Liver (tissue), 9 donors: ENCODE measurements around the gene TMEM263. TPM values are rescaled to one million over a fixed set of nuclear protein-coding genes. Genes with fewer than 3 reads are reported as not detected.
"Not testable (repeated sequence)": the region's sequence is repeated elsewhere in the genome, so short reads cannot be mapped to it uniquely, and the experiment has no call there.

ENCODE experiments used
- DNase-seq: peaks from one replicate; pipeline ENCODE4 v3.0.0-alpha.2; 2017; ENCODE audit warnings: low spot score
- H3K27ac ChIP-seq, 2 donors: one replicate each; pipeline ENCODE4 v1.7.0; 2013; ENCODE audit warnings: inconsistent platforms in 2 of 2, low read length in 2 of 2, control low read depth in 1 of 2, low read depth in 1 of 2, mild to moderate bottlenecking in 1 of 2
- H3K27me3 ChIP-seq, 4 donors: one replicate each; pipeline versions ENCODE4 v1.6.1 to v1.7.0; 2013; ENCODE audit warnings: low read length in 3 of 4, inconsistent platforms in 1 of 4, mild to moderate bottlenecking in 1 of 4, moderate library complexity in 1 of 4; ENCODE audit not compliant: control insufficient read depth in 4 of 4, insufficient read depth in 4 of 4
- H3K36me3 ChIP-seq, 4 donors: one replicate each; pipeline versions ENCODE4 v1.6.1 to v1.7.0; 2013; ENCODE audit warnings: low read length in 3 of 4, mild to moderate bottlenecking in 3 of 4, low read depth in 1 of 4, moderate library complexity in 1 of 4; ENCODE audit not compliant: control insufficient read depth in 4 of 4, insufficient read depth in 3 of 4
- H3K4me1 ChIP-seq, 4 donors: one replicate each; pipeline versions ENCODE4 v1.6.1 to v1.7.0; 2013; ENCODE audit warnings: low read length in 3 of 4, mild to moderate bottlenecking in 3 of 4, moderate library complexity in 1 of 4; ENCODE audit not compliant: control insufficient read depth in 4 of 4, insufficient read depth in 4 of 4
- H3K4me3 ChIP-seq, 3 donors: one replicate each; pipeline versions ENCODE4 v1.6.1 to v1.7.0; 2013; ENCODE audit warnings: low read length in 3 of 3, control low read depth in 1 of 3, low read depth in 1 of 3, mild to moderate bottlenecking in 1 of 3
- H3K9ac ChIP-seq, 2 donors: one replicate each; pipeline ENCODE4 v1.7.0; 2013; ENCODE audit warnings: low read length in 2 of 2, mild to moderate bottlenecking in 2 of 2, moderate library complexity in 2 of 2, control low read depth in 1 of 2, low read depth in 1 of 2
- H3K9me3 ChIP-seq, 4 donors: one replicate each; pipeline versions ENCODE4 v1.6.1 to v1.7.0; 2013; ENCODE audit warnings: low read length in 3 of 4; ENCODE audit not compliant: control insufficient read depth in 4 of 4
- EGR1 ChIP-seq, 2 donors: IDR thresholded peaks; 2 replicates each; pipeline ENCODE4 v1.6.1; 2016 to 2018; ENCODE audit warnings: antibody characterized with exemption in 2 of 2, low read depth in 2 of 2
- FOXA1 ChIP-seq: IDR thresholded peaks from 2 replicates; pipeline ENCODE4 v1.6.1; 2016; ENCODE audit warnings: antibody characterized with exemption
- FOXA2 ChIP-seq: IDR thresholded peaks from 2 replicates; pipeline ENCODE4 v1.6.1; 2016; ENCODE audit warnings: antibody characterized with exemption
- GABPA ChIP-seq, 2 donors: IDR thresholded peaks in 1 of 2; conservative IDR thresholded peaks in 1 of 2; 2 replicates each; pipeline ENCODE4 v1.6.1; 2016; ENCODE audit warnings: antibody characterized with exemption in 2 of 2, mild to moderate bottlenecking in 1 of 2, moderate library complexity in 1 of 2
- HNF4A ChIP-seq, 2 donors: conservative IDR thresholded peaks; 2 replicates each; pipeline ENCODE4 v1.6.1; 2016; ENCODE audit warnings: antibody characterized with exemption in 2 of 2, mild to moderate bottlenecking in 2 of 2
- HNF4G ChIP-seq: IDR thresholded peaks from 2 replicates; pipeline ENCODE4 v1.6.1; 2016; ENCODE audit warnings: antibody characterized with exemption
- JUND ChIP-seq, 2 donors: IDR thresholded peaks; 2 replicates each; pipeline ENCODE4 v1.6.1; 2016; ENCODE audit warnings: antibody characterized with exemption in 2 of 2
- NR2F2 ChIP-seq: IDR thresholded peaks from 2 replicates; pipeline ENCODE4 v1.6.1; 2016; ENCODE audit warnings: antibody characterized with exemption
- RAD21 ChIP-seq, 2 donors: IDR thresholded peaks; 2 replicates each; pipeline ENCODE4 v1.6.1; 2016; ENCODE audit warnings: antibody characterized with exemption in 2 of 2, mild to moderate bottlenecking in 2 of 2
- RXRA ChIP-seq, 2 donors: IDR thresholded peaks; 2 replicates each; pipeline ENCODE4 v1.6.1; 2017 to 2018; ENCODE audit warnings: antibody characterized with exemption in 2 of 2, mild to moderate bottlenecking in 1 of 2
- SP1 ChIP-seq: IDR thresholded peaks from 2 replicates; pipeline ENCODE4 v1.6.1; 2018; ENCODE audit warnings: antibody characterized with exemption, mild to moderate bottlenecking
- TAF1 ChIP-seq: conservative IDR thresholded peaks from 2 replicates; pipeline ENCODE4 v1.6.1; 2016; ENCODE audit warnings: antibody characterized with exemption, mild to moderate bottlenecking
- WGBS: extraction: QIAGEN DNeasy Blood & Tissue Kit; methylation state at CpG from one replicate; pipeline ENCODE4 v1.1.7; 2013; 5-methylcytosine and 5-hydroxymethylcytosine counted together
- polyA plus RNA-seq, 2 donors: library from polyadenylated mRNA; stranded (reverse) in 1 of 2; unstranded in 1 of 2; fragments of 200-250 nt in 1 of 2; fragments of >200 nt in 1 of 2; fragmentation: Nextera tagmentation in 1 of 2; extraction: Ambion mirVana in 1 of 2; gene quantifications; one replicate each; pipeline versions ENCODE4 v1.2.1 to v1.2.3, GENCODE V29; 2013 to 2015
- total RNA-seq, 2 donors: library from RNA; depleted of rRNA; stranded (reverse); fragments of >200 nt; gene quantifications; one replicate each; pipeline ENCODE4 v1.2.3, GENCODE V29; 2014
- TF ChIP-seq, protein P1 (sequence below): IDR thresholded peaks from 2 replicates; pipeline ENCODE4 v1.6.1; 2016; ENCODE audit warnings: antibody characterized with exemption
- TF ChIP-seq, protein P2 (sequence below): fragments of 150-350 bp; IDR thresholded peaks from 2 replicates; pipeline ENCODE4 v1.5.1; 2017; ENCODE audit warnings: improper control_type of control experiment, low read depth, low read length; ENCODE audit not compliant: missing input control
- TF ChIP-seq, protein P3 (sequence below): IDR thresholded peaks from 2 replicates; pipeline ENCODE4 v1.6.1; 2016; ENCODE audit warnings: antibody characterized with exemption
- TF ChIP-seq, protein P4 (sequence below): IDR thresholded peaks from 2 replicates; pipeline ENCODE4 v1.6.1; 2016; ENCODE audit warnings: antibody characterized with exemption
- donor health status: healthy.
- donor health status: healthy.
- donor health status: healthy.
- donor health status: healthy.
- donor health status: healthy.

The TMEM263 gene
- total and polyA plus RNA-seq, 4 donors, result 21.4 to 38.0 (median 21.9) TPM

DNA sequence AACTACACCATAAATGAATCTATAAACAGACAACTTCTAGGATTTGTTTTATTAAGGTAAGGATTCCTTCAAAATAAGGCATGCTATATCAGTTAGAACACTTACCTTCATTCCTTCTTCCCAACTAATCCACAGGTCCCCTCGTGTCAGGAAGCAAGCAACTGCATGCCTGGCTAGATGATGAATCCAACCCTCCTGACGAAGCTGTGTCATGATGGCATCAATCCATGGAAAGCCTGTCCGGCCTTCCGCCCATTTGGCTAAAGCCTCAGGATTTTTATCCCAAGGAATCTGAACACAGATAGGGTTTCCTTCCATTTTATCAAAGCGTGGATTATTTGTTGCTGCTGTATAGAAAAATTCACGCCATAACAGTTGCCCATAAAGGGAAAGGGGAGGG lies 43.7 kb downstream of the TMEM263 start (continued):
- TF ChIP-seq, protein P1, sequence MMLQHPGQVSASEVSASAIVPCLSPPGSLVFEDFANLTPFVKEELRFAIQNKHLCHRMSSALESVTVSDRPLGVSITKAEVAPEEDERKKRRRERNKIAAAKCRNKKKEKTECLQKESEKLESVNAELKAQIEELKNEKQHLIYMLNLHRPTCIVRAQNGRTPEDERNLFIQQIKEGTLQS, result no peak
- TF ChIP-seq HNF4A (conservative IDR thresholded peaks at IDR 0.05), result no peak

DNA sequence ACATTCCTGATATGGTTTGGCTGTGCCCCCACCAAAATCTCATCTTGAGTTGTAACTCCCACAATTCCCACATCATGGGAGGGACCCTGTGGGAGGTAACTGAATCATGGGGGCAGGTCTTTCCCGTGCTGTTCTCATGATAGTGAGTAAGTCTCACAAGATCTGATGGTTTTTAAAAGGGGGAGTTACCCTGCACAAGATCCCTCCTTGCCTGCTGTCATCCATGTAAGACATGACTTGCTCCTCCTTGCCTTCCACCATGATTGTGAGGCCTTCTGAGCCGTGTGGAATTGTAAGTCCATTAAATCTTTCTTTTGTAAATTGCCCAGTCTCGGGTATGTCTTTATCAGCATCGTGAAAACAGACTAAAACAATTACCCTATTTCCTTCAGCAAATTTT lies 47.0 kb downstream of the TMEM263 start:
- H3K36me3 ChIP-seq, H3K9me3 ChIP-seq, H3K27ac ChIP-seq, H3K4me1 ChIP-seq, H3K27me3 ChIP-seq, H3K4me3 ChIP-seq, H3K9ac ChIP-seq, DNase-seq: not testable (repeated sequence)
- 84% methylated on average over 4 of the region's 4 CpGs for WGBS

DNA sequence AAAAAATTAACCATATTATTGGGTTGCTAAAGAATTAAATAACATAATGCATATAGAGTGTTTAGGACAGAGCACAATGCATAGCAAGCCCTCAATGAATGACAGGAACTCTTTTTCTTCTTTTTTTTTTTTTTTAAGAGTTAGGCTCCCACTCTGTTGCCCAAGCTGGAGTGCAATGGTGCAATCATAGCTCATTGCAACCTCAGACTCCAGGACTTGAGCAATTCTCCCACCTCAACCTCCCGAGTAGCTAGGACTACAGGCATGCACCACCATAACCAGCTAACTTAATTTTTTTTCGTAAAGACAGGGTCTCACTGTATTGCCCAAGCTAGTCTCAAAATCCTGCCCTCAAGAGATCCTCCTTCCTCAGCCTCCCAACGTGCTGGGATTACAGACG lies 51.7 kb downstream of the TMEM263 start:
- no peak for DNase-seq

More for the DNA sequence above, 51.7 kb downstream of the TMEM263 start:
- Histone ChIP-seq H3K9ac (no peak overlapping the region), H3K4me1 (no peaks in the 10 kb centered on the region), H3K9me3 (no peaks in the 10 kb centered on the region), H3K27ac (no peak overlapping the region), H3K27me3 (no peaks in the 10 kb centered on the region), H3K4me3 (no peak overlapping the region), H3K36me3 (no peaks in the 10 kb centered on the region)
- TF ChIP-seq GABPA (IDR thresholded peaks at IDR 0.05 in 1 of 2, conservative IDR thresholded peaks at IDR 0.05 in 1 of 2), result no peak
- TF ChIP-seq SP1, result no peak
- TF ChIP-seq JUND (IDR thresholded peaks at IDR 0.05), result no peak
- no peak for TF ChIP-seq NR2F2
- no peak for TF ChIP-seq HNF4A (conservative IDR thresholded peaks at IDR 0.05)
- TF ChIP-seq HNF4G, result no peak
- no peak for TF ChIP-seq TAF1
- no peak for TF ChIP-seq EGR1 (IDR thresholded peaks at IDR 0.05; ENCODE audit: low read depth in 2 of 2)
- TF ChIP-seq, protein P2, sequence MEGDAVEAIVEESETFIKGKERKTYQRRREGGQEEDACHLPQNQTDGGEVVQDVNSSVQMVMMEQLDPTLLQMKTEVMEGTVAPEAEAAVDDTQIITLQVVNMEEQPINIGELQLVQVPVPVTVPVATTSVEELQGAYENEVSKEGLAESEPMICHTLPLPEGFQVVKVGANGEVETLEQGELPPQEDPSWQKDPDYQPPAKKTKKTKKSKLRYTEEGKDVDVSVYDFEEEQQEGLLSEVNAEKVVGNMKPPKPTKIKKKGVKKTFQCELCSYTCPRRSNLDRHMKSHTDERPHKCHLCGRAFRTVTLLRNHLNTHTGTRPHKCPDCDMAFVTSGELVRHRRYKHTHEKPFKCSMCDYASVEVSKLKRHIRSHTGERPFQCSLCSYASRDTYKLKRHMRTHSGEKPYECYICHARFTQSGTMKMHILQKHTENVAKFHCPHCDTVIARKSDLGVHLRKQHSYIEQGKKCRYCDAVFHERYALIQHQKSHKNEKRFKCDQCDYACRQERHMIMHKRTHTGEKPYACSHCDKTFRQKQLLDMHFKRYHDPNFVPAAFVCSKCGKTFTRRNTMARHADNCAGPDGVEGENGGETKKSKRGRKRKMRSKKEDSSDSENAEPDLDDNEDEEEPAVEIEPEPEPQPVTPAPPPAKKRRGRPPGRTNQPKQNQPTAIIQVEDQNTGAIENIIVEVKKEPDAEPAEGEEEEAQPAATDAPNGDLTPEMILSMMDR, result no peak
- TF ChIP-seq, protein P3, sequence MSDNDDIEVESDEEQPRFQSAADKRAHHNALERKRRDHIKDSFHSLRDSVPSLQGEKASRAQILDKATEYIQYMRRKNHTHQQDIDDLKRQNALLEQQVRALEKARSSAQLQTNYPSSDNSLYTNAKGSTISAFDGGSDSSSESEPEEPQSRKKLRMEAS, result no peak
- no peak for TF ChIP-seq FOXA2
- TF ChIP-seq, protein P4, sequence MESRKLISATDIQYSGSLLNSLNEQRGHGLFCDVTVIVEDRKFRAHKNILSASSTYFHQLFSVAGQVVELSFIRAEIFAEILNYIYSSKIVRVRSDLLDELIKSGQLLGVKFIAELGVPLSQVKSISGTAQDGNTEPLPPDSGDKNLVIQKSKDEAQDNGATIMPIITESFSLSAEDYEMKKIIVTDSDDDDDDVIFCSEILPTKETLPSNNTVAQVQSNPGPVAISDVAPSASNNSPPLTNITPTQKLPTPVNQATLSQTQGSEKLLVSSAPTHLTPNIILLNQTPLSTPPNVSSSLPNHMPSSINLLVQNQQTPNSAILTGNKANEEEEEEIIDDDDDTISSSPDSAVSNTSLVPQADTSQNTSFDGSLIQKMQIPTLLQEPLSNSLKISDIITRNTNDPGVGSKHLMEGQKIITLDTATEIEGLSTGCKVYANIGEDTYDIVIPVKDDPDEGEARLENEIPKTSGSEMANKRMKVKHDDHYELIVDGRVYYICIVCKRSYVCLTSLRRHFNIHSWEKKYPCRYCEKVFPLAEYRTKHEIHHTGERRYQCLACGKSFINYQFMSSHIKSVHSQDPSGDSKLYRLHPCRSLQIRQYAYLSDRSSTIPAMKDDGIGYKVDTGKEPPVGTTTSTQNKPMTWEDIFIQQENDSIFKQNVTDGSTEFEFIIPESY, result no peak
- TF ChIP-seq, protein P1, result no peak
- no peak for TF ChIP-seq RXRA (IDR thresholded peaks at IDR 0.05)
- TF ChIP-seq RAD21 (IDR thresholded peaks at IDR 0.05), result no peak
- no peak for TF ChIP-seq FOXA1
- 96% methylated on average over 4 of the region's 4 CpGs for WGBS
